Measurements from ENCODE around the gene TRIM52.
"Not testable (repeated sequence)": the region's sequence is repeated elsewhere in the genome, so short reads cannot be mapped to it uniquely, and the experiment has no call there.

Gene TRIM52

DNA sequence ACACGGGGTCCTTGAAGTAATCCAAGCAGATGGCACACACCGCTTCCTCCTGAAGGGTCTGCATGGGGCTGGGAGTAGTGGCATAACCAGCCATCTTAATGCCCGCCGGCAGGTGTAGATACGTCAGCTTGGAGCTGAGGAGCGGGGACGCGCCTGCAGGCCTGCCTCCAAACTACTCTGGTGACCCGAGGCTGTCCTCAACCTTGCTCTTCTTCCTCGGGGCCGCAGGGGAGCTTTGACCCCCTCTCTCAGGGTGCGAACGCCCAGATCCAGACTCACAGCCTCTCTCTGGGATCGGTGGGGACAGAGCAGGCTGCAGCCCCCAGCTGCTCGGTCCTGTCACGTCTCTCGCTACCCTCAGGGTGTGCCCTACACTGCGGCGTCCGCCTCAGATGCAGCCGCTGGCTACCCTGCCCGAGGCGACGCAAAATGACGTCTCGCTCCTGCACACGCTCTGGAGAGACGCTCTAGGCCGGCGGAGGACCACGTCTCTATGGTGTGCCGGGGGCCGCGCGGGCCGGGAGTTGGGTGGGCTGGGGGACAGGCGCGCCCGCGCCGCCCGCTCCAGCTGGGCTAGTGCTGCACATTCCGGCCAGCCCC, at the start of gene TRIM52:
TRIM52 (minus strand) TSS at position 424 of the 600 bp plus-strand sequence; CDS start at position 94, 330 bp downstream.
- peak; percentile 76 to 85 (median 85) for DNase-seq (ENCODE audit: low read depth in 2 of 3, low spot score in 1 of 3)

DNA sequence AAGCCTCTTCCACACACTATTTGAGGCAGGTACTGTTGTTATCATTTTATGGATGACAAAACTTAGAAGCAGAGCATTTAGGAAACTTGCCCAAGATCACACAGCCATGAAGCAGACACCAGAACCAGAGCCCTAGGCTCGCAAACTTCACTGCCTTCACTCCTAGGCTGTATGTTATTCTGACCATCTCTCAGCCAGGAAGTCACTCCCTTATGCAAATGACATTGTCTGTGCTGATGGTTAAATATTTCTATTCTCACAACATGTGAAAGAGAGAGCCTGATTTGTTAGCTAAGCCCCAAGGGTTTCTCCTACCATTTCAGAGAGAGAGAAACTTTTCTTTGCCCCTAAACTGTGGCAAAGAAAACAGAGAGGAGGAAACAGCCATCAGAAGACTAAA, 26.4 kb upstream of the TRIM52 start:
- DNase-seq (ENCODE audit: low read depth in 2 of 3, low spot score in 1 of 3) = not testable (repeated sequence)

DNA sequence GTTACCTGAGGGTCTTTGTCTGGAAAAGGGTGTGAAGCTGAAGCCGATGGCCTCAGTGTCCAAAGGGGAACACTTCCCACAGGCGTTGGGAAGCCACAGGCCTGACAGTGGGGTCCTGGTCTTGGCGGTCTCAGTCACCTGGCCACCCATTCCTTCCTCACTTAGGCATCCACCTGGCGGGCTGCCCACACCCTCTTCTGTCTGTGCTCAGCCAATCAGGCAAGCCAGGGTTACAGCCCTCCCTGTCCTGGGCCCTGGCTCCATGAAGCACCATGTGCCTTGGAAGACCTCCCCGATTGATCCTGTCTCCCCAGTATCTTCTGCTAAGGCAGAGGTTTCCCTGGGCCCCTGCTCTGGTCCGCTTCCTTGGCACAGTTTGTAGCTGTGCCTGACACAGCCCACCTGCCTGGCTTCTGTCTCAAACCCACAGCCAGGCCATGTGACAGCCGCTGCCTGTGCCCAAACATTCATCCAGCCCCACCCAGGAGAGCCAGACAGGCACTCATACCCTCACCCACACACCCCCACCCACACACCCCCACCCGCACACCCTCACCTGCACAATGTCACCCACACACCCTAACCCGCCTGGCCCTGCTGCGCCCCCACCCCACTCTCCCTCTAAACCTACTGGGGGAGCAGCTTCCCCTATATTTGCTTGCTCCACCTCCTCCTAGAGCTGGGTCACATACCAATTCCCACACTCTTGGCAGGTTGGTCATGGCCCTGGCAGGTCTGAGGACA, 25.2 kb upstream of the TRIM52 start:
- not testable (repeated sequence) for DNase-seq (ENCODE audit: low read depth in 2 of 3, low spot score in 1 of 3)

DNA sequence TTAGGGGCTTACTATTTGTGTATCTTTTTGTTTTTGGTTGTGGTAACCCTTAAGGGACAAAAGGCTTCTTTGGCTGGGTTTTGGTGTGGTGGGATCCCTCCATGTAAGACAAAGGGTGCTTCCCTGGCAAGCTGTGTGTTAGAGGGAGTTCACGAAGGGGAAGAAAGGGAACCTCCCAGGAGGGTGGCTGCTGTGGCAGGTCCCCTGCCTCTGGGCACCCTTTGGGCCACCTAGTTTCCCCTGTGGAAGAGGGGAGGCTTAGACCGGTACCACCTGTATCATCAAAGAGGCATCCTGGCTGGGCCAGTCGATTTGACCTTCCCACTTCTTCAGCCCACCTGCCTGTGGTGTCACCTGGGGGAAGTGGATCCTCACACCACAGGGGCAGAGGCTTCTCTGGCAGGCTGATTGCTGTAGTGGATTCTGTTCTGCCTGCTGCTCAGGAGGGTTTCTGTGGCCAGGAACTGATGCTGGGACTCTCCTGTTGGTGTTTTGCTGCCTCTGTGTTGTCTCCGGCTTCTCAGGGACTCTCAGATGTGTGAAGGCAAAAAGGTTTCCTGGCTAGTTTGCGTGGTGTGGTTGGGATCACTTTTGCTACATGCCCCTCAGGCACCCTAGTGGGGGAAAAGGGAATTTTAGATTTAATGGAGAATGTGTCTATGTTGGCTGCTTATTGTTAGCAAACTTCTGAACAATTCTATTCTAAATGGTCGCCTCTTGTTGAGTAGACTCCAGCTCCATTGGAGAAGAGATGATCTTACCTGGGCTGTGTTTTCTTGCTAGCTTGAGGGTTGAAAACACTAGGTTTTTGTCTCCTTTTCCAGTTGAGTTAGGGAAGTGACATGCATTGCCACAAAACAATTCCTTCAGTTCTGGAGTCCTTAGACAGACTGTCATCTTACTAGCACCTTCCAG, 23.2 kb upstream of the TRIM52 start:
- DNase-seq (ENCODE audit: low read depth in 2 of 3, low spot score in 1 of 3) = not testable (repeated sequence)

DNA sequence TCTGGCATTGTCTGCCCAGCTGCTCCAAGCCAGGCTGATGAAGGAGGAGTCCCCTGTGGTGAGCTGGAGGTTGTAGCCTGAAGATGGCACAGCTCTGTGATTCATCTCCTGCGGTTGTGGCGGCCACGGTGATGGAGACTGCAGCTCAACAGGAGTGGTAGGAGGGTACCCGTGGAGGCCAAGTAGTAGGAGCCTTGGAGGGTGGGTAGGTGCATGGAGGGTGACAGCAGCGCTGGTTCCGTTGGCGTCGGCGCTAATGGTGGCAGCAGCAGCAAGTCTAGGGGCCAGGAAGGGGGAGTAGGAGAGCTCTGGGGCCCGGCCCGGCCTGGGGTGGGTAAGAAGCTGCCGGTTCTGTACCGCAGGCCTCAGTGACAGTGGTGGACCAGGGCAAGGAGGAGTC, 22.4 kb upstream of the TRIM52 start:
- no peak for DNase-seq (ENCODE audit: low read depth in 2 of 3, low spot score in 1 of 3)

DNA sequence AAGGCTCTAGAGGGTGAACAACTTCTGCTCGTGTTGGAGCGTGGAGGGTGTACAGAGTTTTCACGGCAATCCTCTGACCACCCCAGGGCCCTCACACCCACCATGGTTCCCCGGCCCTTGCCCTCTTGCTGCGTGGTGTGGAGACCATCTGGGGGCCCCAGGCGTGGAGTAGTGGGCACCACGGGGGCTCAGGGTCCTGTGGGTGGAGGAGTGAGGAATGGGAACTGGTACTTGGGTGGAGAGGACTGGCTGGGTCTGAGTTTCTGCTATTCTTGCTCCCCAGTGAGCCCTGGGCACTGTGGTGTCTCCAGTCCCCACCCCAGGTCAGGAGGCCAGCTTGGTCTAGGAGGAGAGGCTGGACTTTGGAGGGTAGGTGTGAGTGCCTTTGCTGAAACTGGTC, 21.9 kb upstream of the TRIM52 start:
- DNase-seq (ENCODE audit: low read depth in 2 of 3, low spot score in 1 of 3) = no peak

DNA sequence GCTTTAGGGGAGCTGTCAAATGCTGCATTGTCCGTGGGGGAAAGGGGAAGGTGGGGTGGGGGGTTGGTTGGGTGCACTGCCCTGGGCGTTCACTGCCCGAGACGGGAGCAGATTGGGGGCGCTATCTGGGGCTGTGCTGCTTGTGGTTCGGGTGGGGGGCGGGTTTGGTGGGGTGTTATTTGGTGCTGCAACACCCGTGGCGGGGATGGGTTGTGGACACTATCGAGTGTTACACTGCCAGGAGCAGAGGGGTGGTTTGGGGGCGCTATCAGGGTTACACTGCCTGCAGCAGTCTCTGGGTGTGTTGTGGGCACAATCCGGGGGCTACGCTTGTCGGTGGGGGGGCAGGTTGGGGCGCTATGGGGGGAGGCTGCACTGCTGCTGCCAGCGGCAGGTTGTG, 21.5 kb upstream of the TRIM52 start:
- DNase-seq (ENCODE audit: low read depth in 2 of 3, low spot score in 1 of 3) = not testable (repeated sequence)

DNA sequence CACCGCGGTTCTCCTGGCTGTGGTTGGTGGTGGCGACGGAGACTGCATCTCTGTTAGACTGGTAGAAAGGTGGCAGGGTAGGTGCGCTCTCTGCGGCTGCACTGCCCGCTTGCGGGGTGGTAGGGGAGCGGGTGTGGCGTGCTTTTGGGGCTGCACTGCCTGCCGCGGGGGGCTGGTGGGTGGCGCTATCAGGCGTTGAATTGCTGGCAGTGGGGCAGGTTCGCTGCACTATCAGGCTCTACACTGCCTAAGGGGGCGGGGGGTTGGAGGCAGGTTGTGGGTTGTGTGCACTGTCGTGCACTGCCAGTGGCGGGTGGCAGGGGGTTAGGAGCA, 21.0 kb upstream of the TRIM52 start:
- DNase-seq (ENCODE audit: low read depth in 2 of 3, low spot score in 1 of 3) = no peak

DNA sequence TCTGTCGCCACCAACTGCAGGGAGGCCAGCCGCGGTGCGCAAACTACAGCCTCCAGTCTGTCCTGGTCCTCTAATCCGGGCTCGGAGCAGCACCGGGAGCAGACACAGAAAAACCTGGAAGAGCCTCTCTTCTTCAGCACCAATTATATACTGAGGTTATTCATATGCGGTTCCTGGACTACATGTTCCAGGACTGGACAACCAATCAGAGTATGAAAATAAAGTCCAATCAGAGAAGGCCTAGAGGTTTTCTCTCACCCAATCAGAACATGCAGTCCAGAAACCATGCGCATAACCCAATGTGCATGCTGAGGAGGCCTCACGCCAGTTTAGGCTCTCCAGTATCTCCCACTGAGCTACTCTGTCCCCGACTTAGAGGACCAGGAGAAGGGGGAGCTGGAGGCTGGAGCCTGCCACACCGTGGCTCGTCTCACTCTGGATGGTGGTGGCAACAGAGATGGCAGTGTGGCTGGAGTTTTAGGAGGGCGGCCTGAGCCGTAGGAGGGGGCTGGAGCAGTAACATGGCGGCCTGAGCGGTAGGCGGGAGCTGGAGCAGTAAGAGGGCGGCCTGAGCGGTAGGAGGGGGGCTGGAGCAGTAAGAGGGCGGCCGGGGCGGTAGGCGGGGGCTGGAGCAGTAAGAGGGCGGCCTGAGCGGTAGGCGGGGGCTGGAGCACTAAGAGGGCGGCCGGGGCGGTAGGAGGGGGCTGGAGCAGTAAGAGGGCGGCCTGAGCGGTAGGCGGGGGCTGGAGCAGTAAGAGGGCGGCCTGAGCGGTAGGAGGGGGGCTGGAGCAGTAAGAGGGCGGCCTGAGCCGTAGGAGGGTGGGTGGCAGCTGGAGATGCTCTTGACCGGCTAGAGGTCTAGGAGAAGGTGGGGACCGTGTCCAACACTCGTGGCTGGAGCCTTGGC, 20.4 kb upstream of the TRIM52 start:
- DNase-seq (ENCODE audit: low read depth in 2 of 3, low spot score in 1 of 3) = no peak

DNA sequence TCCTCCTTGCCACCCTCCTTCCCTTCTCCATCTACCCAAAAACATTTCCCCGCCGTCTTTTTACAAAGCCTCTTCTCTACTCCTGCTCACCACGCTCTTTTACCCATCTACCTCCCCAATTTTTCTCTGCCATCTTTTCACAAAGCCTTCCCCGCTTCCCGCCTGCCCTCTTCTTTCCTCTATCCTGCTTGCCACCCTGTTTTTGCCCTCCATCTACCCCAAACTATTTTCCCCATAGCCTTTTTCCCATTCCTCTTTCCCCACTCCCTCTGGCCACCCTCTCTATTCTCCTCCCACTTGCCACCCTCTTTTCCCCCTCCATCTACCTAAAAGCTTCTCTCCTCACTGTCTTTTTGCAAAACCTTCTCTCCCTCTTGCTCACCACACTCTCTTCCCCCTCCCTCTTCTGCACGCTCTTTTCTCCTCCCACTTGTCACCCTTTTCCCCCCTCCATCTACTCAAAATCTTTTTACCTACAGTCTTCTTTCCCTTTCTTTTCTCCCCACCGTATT, 19.4 kb upstream of the TRIM52 start:
- no peak for DNase-seq (ENCODE audit: low read depth in 2 of 3, low spot score in 1 of 3)

DNA sequence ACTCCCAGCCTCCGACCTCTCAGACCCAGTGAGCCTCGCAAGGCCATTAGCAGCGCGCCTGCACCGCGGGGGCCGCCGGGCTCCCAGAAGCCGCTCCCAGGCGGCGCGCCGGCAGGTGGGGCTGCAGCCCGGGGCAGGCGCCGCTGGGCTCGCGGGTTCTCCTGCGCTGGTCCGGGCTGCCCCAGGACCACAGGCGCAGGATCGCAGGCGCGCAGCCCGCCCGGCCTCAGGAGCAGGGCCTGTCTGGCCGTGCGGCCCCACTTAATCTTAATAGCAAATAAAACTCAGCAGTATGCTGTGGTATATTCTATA, 12.4 kb upstream of the TRIM52 start:
- not testable (repeated sequence) for DNase-seq (ENCODE audit: low read depth in 2 of 3, low spot score in 1 of 3)

DNA sequence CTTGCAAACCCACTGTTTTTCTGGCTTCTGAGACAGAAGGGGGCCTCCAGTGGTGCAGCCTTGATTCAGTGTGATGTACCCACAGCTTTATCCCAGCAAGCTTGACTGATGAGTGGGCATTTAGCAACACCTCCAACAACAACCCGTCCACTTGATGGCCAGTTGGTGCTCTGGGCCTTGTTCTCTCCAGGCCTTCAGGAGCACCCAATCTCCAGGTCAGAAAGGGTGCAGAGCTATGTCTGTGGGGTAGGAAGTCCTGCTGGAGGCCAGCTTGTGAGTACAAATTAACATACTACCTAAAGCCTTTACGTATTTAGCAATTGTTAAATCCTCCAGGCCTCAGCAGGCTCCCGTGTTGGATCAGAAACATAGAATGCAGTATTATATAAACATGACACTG, 10.1 kb upstream of the TRIM52 start:
- no peak for DNase-seq (ENCODE audit: low read depth in 2 of 3, low spot score in 1 of 3)

DNA sequence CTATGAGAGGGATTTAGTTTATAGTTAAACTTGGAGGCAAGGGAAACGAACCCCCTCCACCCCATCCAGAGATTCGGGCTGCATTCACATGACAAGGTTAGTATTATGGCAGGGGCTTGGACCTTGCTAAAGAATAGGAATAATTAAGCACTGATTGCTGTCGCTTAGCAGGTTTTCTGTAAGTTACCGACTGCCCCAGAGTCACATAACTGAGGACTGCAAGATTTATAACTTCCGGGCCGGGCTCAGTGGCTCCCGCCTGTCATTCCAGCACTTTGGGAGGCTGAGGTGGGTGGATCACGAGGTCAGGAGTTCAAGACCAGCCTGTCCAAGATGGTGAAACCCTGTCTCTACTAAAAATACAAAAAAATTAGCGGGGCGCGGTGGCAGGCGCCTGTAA, 7.0 kb upstream of the TRIM52 start:
- not testable (repeated sequence) for DNase-seq (ENCODE audit: low read depth in 2 of 3, low spot score in 1 of 3)

DNA sequence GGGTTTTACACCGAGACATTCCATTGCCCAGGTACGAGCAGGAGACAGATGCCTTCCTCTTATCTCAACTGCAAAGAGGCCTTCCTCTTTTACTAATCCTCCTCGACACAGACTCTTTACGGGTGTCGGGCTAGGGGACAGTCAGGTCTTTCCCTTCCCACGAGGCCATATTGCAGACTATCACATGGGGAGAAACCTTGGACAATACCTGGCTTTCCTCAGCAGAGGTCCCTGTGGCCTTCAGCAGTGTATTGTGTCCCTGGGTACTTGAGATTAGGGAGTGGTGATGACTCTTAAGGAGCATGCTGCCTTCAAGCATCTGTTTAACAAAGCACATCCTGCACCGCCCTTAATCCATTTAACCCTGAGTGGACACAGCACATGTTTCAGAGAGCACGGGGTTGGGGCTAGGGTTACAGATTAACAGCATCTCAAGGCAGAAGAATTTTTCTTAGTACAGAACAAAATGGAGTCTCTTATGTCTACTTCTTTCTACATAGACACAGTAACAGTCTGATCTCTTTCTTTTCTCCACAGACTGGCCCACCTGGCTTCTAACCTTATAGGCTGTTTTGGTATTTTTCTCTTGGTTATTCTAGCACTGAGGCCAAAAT, 6.5 kb upstream of the TRIM52 start:
- DNase-seq (ENCODE audit: low read depth in 2 of 3, low spot score in 1 of 3) = not testable (repeated sequence)

DNA sequence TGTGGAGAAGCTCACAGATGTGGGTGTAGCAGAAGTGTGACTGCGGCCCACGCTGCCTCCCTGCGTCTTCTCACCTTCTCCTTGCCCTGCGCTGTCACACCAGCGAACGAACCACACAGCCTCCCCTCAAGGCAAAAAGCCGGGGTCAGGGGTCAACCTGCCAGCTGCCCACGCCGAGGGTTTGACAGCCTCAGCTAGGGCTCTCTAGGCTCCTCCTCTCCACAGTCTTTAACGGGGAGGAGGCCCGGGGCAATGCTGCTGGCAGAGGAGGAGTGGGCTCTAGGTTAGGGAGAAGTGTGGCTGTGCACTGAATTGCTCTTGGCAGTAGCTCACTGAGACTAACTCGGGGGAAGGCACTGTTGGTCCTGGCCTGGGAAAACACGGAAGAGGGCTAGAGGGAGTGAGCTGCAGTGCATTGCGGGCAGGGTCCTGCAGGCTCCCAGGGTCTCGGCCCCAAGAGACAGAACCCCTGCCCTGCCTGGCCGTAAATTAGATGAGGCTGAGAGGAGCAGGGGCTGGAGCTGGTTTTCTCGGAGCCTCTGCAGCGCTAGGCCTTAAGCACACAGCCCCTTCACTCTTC, 4.2 kb upstream of the TRIM52 start:
- no peak for DNase-seq (ENCODE audit: low read depth in 2 of 3, low spot score in 1 of 3)

DNA sequence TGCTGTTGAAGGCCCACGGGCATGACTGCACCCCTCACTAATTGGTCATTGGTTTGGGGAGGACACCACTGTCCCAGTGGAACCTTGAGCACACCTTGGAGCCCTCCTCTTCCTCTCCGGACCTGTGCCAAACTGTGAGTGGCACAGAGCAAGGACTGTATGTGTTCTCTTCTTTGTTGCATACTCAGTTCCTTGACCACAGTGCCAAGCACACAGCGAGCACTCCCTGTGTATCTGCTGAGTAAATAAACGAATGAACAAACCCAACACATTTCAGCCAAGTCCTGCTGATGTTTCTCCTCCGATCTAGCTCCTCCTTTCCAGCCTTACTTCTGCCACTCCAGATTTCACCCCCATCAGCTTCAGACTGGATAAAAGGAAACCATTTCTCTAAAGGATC, 2.7 kb upstream of the TRIM52 start:
- DNase-seq (ENCODE audit: low read depth in 2 of 3, low spot score in 1 of 3) = no peak

DNA sequence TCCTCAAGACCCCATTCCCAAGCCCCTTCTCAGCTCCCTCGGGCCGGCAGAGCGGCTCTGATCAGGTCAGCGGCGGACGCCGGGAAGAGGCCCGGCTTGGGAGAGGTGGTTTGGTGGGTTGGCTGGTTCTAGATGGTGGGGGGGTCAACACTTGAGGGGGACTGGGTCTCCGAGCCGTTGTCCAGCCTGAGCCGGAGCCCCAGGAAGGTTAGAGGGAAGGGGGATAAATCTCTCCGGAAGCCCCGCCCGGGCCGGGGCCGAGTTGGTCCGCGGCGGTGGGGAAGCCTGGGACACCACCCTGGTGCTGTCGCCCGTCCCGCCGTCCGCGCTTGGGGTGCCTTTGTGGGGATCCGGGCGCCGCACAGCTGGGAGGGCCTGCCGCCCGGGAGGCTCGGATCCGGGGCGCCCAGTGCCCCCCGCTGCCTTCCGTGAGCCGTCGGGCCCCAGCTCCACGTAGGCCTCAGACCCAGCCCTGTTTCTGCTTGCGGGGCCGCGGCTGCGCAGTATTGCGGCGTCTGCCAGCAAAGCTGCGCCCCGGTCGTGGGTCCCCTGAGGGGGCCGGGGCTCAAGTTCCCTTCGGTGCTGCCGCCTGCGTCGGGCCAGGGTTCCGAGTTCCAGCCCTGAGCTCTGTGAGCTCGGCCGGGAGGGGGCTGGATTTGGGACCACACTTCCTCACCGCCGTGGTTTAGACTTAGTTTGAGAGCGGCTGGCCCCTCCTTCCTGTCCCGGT, 542 bp upstream of the TRIM52 start:
- peak in 1 of 3 donors; percentile 44 for DNase-seq (ENCODE audit: low read depth in 2 of 3, low spot score in 1 of 3)

DNA sequence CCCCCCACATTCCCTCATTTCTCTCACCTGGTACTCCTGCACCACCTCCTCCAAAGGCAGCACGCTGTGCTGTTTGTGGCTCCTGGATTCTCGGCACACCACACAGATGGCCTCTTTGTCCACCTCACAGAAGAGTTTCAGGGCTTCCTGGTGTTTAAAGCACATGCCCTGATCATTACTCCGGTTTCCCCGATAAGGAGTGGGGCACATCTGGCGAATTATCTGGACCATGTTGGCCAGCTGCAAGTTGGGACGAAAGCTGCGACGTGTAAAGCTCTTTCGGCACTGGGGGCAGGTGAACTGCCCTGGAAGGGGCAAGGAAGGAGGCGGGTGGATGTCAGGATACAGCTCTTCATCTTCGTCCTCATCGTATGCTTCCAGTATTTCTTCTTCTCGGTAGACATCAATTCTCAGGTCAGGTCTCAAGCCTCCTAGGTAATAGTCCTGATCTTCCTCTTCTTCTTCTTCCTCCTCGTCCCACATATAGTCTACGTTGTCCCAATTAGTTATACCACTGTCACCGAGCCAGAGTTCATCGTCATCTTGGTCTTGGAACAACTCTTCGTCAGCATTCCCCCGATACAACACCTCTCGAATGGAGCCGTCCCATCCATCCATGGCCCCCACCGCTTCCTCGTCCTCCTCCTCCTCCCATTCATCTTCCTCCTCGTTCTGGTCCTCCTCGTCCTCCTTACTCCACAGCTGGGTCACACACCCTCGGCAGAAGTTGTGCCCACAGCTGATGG, 796 bp downstream of the TRIM52 start:
- DNase-seq (ENCODE audit: low read depth in 2 of 3, low spot score in 1 of 3) = no peak

DNA sequence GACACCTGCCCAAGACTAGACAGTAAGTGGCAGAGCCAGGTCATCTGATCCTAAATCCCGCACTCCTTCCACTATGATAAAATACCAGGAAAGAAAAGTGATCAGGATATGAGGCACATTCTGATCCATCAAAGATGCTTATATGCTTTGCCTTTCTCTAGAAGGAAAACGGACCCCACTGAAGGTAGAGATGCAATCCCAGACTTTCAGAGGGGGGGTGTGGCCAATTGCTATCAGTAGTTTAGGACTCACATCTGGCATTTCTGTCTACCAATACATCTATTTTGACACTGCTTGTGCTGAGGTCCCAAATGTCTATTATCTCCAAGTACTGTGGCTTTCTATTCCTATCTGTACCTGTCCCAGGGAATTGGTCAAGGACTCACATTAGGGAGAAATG, 1.7 kb downstream of the TRIM52 start:
- DNase-seq (ENCODE audit: low read depth in 2 of 3, low spot score in 1 of 3) = no peak

Measured in stimulated activated CD4-positive, alpha-beta T cell treated with anti-CD3 and anti-CD28 coated beads, Interleukin-12 subunit alpha, Interleukin-12 subunit beta, amount 100 ng/mL, for 48 hours (primary cell).